OCI-LY3 (cell line): ENCODE measurements around the gene HSPA12A.

Source experiments
- EZH2phosphoT487 ChIP-seq: fragments of 200-600 bp; shearing (Covaris generic); IDR thresholded peaks from 2 replicates; pipeline ENCODE4 v1.6.1; 2018; ENCODE audit warnings: antibody characterized with exemption, mixed run types, low read depth
- TF ChIP-seq, protein P1 (sequence below): fragments of 200-600, 300-600 bp; sonication (generic); IDR thresholded peaks from 2 replicates; pipeline ENCODE4 v1.5.1; 2014; ENCODE audit warnings: antibody characterized with exemption, low read length, low read depth

- TF ChIP-seq, protein P1, sequence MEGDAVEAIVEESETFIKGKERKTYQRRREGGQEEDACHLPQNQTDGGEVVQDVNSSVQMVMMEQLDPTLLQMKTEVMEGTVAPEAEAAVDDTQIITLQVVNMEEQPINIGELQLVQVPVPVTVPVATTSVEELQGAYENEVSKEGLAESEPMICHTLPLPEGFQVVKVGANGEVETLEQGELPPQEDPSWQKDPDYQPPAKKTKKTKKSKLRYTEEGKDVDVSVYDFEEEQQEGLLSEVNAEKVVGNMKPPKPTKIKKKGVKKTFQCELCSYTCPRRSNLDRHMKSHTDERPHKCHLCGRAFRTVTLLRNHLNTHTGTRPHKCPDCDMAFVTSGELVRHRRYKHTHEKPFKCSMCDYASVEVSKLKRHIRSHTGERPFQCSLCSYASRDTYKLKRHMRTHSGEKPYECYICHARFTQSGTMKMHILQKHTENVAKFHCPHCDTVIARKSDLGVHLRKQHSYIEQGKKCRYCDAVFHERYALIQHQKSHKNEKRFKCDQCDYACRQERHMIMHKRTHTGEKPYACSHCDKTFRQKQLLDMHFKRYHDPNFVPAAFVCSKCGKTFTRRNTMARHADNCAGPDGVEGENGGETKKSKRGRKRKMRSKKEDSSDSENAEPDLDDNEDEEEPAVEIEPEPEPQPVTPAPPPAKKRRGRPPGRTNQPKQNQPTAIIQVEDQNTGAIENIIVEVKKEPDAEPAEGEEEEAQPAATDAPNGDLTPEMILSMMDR: no peak
- no peak for TF ChIP-seq EZH2phosphoT487
Observed at GRCh38 chr10:116699471-116700150, 42.8 kb downstream of the HSPA12A start.
